CD4-positive, alpha-beta T cell treated with Interleukin-17A for 1 hour (primary cell): Measurements from ENCODE around the gene KLHL18.
"Not testable (repeated sequence)": the region's sequence is repeated elsewhere in the genome, so short reads cannot be mapped to it uniquely, and the experiment has no call there.

Experiments used
- DNase-seq: peaks from one replicate; pipeline ENCODE4 v3.0.0-alpha.2; 2020

KLHL18 gene

GRCh38 chr3:47315069-47315647 is 32.4 kb downstream of the KLHL18 start:
- no peak for DNase-seq

DNA sequence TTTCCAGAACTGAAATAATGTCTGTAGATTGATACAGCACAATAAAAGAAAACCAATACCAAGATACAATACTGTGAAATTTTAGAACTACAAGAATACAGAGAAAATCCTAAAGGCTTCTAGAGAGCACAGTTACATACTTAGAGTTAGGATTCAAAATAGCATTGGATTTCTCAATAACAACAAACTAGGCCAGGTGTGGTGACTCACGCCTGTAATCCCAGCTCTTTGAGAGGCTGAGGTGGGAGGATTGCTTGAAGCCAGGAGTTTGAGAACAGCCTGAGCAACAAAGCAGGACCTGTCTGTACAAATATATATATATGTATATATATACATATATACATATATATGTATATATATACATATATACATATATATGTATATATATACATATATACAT is 33.4 kb downstream of the KLHL18 start:
- DNase-seq, result not testable (repeated sequence)

- DNase-seq, result no peak
Measured at GRCh38 chr3:47318916-47319315, 36.2 kb downstream of the KLHL18 start.

GRCh38 chr3:47319956-47320355 is 37.2 kb downstream of the KLHL18 start:
- DNase-seq, result no peak

- DNase-seq, result no peak
Measured at GRCh38 chr3:47323431-47324277, 40.9 kb downstream of the KLHL18 start.

DNA sequence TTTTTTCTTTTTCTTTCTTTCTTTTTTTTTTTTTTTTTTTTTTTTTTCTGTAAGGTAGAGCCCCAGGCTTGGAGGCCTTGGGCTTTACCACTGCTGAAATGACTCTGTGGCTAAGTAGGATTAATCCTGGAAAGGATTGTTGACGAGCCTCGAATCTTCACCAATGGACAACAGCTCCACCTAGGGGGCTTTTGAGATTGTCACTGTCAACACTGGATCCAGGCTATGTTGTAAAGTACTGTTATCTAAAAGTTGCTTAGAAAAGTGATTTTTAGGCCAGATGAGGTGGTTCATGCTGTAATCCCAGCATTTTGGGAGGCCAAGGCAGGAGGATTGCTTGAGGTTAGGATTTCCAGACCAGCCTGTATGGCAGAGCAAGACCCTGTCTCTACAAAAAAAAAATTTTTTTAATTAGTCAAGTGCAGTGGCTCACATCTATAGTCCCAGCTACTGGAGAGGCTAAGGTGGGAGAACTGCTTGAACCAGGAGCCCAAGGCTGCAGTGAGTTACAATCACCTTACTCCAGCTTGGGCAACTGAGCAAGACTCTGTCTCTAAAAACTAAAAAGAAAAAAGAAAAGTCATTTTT is 41.6 kb downstream of the KLHL18 start:
- DNase-seq, result peak; percentile 66

DNA sequence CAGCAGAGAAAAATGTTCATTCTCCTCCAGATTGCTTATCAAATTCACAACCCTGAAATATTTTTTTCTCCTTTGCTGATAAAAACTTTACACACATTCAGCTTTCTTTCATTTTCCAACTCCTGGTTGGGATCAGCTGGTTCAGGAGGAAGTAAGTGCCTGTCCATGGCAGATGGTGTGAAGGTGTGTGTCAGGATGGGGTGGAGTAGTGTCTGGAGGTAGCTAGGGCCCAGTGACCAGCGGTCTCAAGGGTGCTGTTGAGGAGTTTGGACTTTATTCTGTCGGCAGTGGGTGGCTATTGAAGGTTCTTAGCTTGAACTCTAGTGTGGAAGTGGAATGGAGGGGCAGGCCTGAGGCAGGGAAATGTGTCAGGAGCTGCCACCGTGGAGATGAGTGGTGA is 51.2 kb downstream of the KLHL18 start:
- DNase-seq, result no peak

- DNase-seq, result no peak
Measured at GRCh38 chr3:47337656-47338055, 54.9 kb downstream of the KLHL18 start.

DNA sequence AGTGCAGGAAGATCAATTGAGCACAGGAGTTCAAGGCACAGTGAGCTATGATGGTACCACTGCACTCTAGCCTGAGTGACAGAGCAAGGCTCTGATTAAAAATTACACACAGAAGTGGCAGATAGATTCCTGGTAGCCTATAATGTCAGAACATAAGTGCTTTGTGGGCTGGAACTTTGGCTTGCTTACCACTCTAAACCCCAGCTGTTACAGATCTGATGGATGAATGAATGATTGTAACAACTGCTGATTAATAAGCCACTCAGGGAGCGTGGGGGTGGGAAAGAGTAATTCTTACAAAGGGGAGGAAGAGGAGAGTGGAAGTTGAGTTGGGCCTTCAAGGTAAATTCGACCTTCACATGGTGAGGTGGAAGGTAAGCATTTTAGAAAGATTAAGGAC is 57.2 kb downstream of the KLHL18 start:
- no peak for DNase-seq

DNA sequence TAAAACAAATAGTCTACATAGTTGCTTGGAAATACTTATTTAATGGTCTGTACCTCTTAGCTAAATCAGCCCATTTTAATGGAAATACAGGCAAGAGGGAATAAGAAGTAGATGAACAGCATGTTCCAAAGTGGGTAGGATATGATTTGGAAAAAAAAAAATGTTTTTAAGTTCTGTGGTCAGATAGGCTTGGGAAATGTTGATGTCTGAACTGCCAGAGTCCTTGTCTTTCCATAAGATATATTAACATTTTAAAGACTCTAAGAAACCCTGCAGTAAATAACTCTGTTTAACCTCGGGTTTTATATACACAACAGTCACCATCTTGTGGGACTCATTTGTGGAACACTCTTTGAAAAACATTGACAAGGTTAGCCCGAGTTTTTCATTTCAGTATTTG is 58.1 kb downstream of the KLHL18 start:
- no peak for DNase-seq

- no peak for DNase-seq
Measured at GRCh38 chr3:47342151-47342550, 59.4 kb downstream of the KLHL18 start.

GRCh38 chr3:47342812-47343211 is 60.1 kb downstream of the KLHL18 start:
- no peak for DNase-seq

DNA sequence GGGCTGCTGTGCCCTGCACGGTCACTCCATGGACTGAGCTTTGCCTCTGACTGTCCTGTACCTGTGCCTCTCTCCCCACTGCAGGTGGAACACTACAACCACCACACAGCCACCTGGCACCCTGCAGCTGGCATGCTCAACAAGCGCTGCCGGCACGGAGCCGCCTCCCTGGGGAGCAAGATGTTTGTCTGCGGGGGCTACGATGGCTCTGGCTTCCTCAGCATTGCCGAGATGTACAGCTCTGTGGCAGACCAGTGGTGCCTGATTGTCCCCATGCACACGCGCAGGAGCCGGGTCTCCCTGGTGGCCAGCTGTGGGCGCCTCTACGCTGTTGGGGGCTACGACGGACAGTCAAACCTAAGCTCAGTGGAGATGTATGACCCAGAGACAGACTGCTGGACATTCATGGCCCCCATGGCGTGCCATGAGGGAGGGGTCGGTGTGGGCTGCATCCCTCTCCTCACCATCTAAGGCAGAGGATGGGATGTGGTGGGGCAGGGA is 60.8 kb downstream of the KLHL18 start:
- no peak for DNase-seq

DNA sequence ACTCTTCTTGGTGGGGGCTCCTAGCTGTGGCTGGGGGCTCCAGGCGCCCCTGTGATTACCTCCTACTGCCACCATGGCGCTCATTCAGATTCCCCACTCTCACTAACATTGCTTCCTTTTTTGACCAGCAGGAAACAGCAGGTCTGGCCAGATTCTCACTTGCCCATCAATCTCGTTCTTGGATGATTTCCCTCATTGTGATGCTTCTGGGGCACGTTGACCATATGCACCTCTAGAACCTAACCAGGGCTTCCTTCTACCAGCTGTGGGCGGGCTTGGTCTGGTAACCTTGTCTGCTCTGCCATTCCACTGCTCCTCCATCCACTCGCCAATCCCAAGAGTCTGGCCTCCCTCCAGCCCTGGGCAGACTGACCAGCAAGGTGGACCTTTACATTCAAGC is 62.2 kb downstream of the KLHL18 start:
- no peak for DNase-seq

DNA sequence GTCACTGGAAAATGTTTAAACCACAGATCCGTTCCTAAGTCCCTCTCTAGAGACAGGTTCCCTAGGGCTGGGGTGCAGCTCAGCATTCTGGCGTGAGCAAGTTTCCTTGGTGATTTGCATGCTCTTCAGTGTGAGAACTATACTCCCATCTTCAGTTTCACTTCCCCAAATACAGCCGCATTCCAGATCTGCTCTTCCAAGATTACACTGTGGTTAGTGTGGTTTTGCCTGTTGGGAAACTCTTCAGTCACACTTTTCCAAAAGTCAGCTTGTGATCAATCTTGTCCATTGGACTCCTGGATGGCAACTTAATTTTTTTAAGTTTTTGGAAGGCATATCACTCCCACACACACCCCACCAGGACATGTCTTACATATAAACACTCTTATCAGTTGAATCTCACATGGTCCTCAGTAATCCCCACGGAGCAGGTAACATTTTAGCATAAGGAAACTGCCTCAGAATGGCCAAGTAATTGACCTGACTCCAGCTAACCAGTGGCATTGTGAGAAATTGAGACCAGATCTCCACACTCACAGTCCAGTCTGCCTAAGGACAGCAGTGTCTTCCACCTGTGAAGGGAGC is 64.6 kb downstream of the KLHL18 start:
- no peak for DNase-seq

DNA sequence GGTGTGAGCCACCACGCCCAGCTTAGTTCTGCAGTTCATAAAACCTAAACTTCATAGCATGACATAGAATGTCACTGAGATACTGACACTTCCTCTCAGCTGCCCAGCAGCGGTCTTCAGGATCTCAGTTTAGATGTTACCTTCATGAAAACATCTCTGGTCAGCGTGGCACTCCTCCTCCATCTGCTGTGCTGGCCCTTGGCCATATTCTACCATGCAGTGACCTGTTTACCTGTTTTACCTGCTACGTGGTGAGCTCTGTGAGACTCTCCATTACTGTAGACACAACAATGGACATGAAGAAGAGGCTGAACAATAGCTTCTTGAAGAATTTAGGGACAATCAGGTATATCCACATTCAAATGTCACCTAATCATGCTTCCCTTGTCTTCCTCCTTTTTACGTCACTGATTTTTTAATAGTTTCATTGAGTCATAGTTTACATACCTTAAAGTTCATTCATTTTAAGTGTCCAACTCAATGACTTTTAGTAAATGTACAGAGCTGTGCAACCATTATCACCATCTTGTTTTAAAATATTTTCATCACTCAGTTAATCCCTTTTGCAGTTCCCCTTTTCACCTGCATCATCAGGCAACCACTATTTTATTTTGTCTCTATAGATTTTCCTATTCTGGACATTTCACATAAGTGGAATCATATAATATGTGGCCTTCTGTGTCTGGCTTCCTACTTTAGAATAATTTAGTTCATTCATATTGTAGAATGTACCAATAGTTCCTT is 65.8 kb downstream of the KLHL18 start:
- DNase-seq, result no peak

- no peak for DNase-seq
Measured at GRCh38 chr3:47355010-47355409, 72.3 kb downstream of the KLHL18 start.

DNA sequence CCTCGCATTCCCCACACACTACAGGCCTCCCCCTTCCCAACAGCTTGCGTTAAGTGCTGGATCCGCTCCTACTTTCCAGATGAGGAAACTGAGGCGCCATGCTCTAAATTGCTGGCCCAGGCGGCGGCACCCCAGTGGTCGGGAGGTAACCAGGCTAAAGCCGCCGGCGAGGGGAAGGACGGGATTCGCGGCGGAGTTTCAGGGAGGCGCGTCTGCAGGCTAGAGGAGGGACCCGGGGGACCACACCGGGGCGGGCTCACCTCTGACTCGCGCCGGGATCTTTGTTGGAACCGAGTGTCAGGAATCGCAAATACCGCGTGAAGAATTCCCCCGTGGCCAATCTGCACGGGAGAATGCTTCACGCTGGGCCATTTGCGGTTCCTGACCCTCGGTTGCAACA is 73.5 kb downstream of the KLHL18 start:
- DNase-seq, result no peak

- DNase-seq, result no peak
Measured at GRCh38 chr3:47359323-47359722, 76.6 kb downstream of the KLHL18 start.

- DNase-seq, result not testable (repeated sequence)
Measured at GRCh38 chr3:47360110-47360517, 77.4 kb downstream of the KLHL18 start.

GRCh38 chr3:47362701-47363100 is 80.0 kb downstream of the KLHL18 start:
- peak; percentile 45 for DNase-seq

- DNase-seq, result no peak
Measured at GRCh38 chr3:47365213-47366153, 82.7 kb downstream of the KLHL18 start.
